Right kidney (tissue), 9 donors: Measurements from ENCODE around the gene NDUFA9.

ENCODE experiments used
- DNase-seq: peaks from one replicate; pipeline ENCODE4 v3.0.0-alpha.2; 2016
- long read RNA-seq, 8 donors: transcript quantifications; one replicate each; lab custom pipeline, GENCODE V29; 2026

Gene NDUFA9
- long read RNA-seq, donor 1, full-length matches to known transcripts = 49 of 59 reads
- long read RNA-seq, donor 1, partial matches to known transcripts = 10 of 59 reads
- long read RNA-seq, donor 1, other reads (novel, unspliced or antisense) = 0 of 59 reads
- long read RNA-seq, donor 2, full-length matches to known transcripts = 18 of 18 reads
- long read RNA-seq, donor 2, partial matches to known transcripts = 0 of 18 reads
- long read RNA-seq, donor 2, other reads (novel, unspliced or antisense) = 0 of 18 reads
- long read RNA-seq, donor 3, full-length matches to known transcripts = 23 of 23 reads
- long read RNA-seq, donor 3, partial matches to known transcripts = 0 of 23 reads
- long read RNA-seq, donor 3, other reads (novel, unspliced or antisense) = 0 of 23 reads
- long read RNA-seq, donor 4, full-length matches to known transcripts = 40 of 45 reads
- long read RNA-seq, donor 4, partial matches to known transcripts = 5 of 45 reads
- long read RNA-seq, donor 4, other reads (novel, unspliced or antisense) = 0 of 45 reads
- long read RNA-seq, donor 5, full-length matches to known transcripts = 48 of 48 reads
- long read RNA-seq, donor 5, partial matches to known transcripts = 0 of 48 reads
- long read RNA-seq, donor 5, other reads (novel, unspliced or antisense) = 0 of 48 reads
- long read RNA-seq, donor 6, full-length matches to known transcripts = 39 of 39 reads
- long read RNA-seq, donor 6, partial matches to known transcripts = 0 of 39 reads
- long read RNA-seq, donor 6, other reads (novel, unspliced or antisense) = 0 of 39 reads
- long read RNA-seq, donor 7, full-length matches to known transcripts = 35 of 41 reads
- long read RNA-seq, donor 7, partial matches to known transcripts = 6 of 41 reads
- long read RNA-seq, donor 7, other reads (novel, unspliced or antisense) = 0 of 41 reads
- long read RNA-seq, donor 8, full-length matches to known transcripts = 35 of 41 reads
- long read RNA-seq, donor 8, partial matches to known transcripts = 6 of 41 reads
- long read RNA-seq, donor 8, other reads (novel, unspliced or antisense) = 0 of 41 reads

DNA sequence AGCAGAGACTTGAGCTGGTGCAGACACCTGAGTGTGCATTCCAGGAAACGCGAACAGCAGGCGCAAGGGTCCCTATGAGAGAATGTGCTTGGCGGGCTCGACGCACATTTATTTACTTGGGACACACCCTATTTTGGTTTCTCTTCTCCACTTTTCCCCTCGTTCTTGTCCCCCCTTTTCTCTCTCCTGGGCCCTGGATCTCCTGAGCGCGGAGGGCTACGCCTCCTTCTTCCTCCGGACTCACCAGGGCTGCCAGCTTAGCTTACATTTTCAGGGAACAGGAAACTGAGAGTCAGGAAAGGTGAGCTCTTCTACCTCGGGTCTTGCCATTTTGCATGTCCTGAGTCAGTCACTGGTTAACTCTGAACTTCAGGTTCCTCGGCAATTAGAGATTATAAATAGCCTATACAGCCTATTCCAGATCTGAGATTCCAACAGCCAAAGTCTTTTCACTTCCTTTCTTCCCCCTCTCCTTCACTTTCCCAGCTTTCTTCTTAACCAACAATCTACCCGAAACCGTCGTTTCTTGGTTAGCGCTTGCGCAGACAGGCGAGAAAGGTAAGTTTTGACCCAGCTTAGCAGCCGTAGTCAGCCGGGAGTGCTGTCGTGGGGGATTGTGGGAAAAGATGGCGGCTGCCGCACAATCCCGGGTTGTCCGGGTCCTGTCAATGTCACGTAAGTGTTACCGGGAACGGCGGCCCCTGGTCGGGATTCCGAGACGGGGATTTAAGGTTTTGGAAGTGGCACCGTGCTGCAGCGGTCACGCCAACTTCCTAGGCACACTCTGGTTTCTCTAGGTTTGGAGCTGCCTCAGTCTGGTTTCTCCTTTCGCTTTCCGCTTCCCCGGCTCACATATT is at the start of gene NDUFA9, which contains the start of gene AKAP3:
Gene NDUFA9, plus strand, starts transcription at position 614 of the 857 bp plus-strand sequence. Its CDS starts 13 bp downstream, at position 627.
Gene AKAP3, minus strand, starts transcription at position 551 of the 857 bp plus-strand sequence. CDS start 10,855 bp downstream, outside the sequence.
- DNase-seq = peak; percentile 89

DNA sequence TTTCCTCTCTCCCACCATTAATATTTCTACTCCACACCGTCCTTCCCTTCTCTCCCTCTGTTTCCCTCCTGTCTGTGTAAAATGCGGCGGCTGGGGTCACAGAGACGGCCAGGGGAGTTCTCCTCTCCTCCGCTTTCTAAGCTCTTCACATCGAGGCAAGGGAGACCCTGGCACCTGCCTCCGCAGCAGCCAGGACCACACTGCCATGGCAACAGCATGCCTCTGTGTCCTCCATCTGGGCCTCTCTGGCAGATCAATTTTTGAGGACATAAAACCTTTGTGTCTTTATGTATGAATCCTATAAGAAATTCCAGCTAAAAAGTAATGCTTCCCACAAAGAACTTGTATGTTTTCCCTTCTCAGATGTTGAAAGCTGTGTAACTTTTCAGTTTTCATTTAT is 45.5 kb upstream of the NDUFA9 start:
- DNase-seq = no peak

DNA sequence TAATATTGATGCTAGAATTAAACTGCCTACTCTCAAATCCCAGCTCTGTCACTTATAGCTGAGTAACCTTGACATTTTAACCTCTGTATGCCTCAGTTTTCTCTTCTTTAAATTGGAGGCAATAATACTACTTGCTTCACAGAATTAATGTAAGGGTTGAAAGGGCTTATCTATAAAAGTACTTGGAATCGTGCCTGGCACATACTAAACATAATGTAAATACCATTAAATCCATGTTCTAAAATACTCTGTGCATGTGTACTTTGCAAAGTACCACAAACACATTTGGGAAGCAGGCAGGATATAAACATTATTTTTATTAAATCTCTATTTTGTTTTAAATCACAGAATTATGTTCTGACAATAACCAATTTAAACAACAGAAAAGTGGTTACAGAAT is 45.0 kb upstream of the NDUFA9 start:
- DNase-seq = no peak

- DNase-seq = peak; percentile 86
Observed at GRCh38 chr12:4604684-4605193, 44.2 kb upstream of the NDUFA9 start.

GRCh38 chr12:4607056-4607455 is 41.9 kb upstream of the NDUFA9 start:
- DNase-seq = no peak

DNA sequence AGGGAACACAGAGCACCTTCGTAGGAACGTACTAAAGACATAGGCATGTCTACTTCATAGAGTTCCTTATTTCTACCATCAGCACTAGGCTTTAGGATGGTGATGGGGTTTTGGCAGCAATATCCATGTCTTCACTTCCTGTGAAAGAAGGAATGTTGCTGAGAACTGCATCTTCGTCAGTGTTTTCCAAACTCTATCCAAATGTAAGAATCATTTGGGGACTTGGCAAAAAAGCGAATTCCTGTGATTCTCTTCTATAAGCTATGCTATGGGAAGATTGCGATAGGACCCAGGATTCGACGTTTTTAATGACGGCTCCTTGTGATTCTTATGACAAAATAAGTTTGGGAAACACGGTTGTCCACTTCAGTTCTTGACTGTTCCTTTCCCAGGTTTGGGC is 39.8 kb upstream of the NDUFA9 start:
- no peak for DNase-seq

GRCh38 chr12:4610481-4610880 is 38.4 kb upstream of the NDUFA9 start:
- DNase-seq = no peak

- DNase-seq = no peak
Observed at GRCh38 chr12:4615667-4616066, 33.2 kb upstream of the NDUFA9 start.

GRCh38 chr12:4621511-4621910 is 27.4 kb upstream of the NDUFA9 start:
- no peak for DNase-seq

- DNase-seq = no peak
Observed at GRCh38 chr12:4626543-4626942, 22.4 kb upstream of the NDUFA9 start.

GRCh38 chr12:4628406-4628805 is 20.5 kb upstream of the NDUFA9 start:
- no peak for DNase-seq

GRCh38 chr12:4630262-4630661 is 18.7 kb upstream of the NDUFA9 start:
- DNase-seq = no peak

- DNase-seq = no peak
Observed at GRCh38 chr12:4643747-4644146, 5.2 kb upstream of the NDUFA9 start.

DNA sequence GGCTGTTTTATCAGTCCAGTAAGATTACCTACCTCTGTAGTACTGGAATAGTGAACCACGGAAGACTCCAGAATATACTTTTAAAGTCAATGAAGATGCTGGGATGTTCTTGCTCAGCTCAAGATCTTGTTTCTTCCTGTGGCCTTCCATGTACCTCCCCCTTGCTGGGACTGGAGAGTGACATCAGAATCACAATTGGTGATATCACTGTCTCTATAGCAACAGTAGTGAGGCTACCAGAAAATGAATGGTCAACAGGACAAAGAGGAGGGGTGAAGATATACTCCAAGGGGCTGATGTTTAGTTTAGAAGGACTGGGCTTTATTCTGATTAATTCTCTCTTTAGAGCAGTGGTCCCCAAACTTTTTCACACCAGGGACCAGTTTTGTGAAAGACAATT is 3.9 kb upstream of the NDUFA9 start:
- no peak for DNase-seq

DNA sequence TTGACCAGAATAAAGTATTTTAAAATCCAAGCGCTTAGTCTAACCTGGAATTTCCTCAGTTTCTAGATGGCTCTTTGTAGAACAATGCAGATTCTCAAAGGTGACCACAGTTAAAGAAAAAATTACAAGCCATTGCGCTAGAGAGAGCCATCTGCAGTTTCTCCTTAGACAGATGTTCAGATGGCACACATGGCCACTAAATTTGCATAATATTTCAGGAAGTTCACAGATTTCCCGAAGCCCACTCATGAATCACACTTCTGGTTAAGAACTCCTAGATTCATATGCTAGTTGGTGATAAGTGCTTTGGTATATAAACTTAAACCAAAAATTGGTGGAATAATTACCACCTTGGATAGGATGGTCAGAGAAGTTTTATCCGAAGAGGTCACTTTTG is 812 bp upstream of the NDUFA9 start:
- DNase-seq = no peak

- no peak for DNase-seq
Observed at GRCh38 chr12:4649358-4649661, 396 bp downstream of the NDUFA9 start.

DNA sequence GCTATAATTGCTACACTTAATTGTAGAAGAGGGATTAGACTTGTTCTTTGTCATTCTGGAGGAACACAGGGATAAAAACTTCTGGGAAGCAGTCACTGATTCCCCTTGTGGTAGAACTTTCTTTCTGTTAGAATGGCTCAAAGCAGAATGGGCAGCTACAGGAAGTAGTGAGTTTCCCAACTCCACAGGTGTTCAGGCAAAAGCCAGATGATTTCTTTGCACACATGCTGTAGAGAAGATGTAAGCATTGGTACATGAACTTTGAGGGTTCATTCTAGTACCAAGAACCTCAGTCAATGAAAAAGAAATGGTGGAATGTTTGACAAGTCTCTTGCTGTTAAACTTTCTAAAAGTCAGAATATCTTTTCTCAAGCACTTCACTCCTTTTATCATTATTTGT is 4.3 kb downstream of the NDUFA9 start:
- DNase-seq = no peak

GRCh38 chr12:4653691-4654090 is 4.8 kb downstream of the NDUFA9 start:
- no peak for DNase-seq

- DNase-seq = no peak
Observed at GRCh38 chr12:4663971-4664505, 15.1 kb downstream of the NDUFA9 start.

DNA sequence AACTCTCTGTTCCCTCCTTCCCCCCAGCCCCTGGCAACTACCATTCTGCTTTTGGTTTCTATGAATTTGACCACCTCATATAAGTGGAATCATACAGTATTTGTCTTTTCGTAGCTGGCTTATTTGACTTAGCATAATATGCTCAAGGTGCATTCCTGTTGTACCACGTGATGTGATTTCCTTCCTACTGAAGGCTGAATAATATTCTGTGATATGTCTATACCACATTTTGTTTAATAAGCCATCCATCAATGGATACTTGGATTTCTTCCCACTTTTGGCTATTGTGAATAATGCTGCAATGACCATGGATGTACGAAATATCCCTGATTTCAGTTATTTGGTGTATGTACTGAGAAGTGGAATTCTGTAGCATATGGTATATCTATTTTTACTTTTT is 16.3 kb downstream of the NDUFA9 start:
- no peak for DNase-seq

DNA sequence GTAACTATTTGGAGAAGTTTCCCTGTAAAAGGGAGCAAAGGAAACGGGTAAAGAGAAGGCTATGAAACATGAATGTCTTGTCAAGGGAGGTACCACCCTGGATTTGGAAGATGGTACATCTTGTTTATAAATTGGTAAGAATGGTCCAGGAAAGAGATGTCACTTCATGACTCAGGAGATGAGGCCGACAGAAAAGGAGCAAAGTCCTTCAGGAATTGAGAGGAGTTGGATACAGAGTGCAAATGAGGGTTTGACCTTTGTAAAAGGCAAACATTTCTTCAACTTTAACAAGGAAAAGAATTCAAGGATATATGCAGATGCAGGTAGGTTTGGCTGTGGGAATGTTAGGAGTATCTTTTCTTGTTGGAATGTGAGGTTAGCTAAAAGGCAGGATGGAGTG is 30.8 kb downstream of the NDUFA9 start:
- DNase-seq = no peak

DNA sequence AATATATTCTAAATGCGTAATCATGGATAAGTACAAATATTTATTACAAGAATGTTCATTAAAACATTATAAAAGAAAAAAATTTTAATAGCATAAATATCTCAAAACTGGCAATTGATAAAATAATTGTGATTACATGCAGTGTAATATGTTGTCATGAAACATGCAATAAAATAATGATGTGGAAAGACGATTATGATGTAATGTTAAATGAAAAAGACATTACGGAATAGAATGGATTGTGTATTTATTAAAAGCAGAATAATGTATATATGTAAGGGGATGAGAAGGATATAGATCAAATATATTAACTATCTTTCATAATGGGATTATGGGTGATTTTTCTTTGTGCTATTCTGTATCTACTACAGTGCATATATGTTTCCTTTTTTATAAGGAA is 32.8 kb downstream of the NDUFA9 start:
- DNase-seq = no peak
